ENCODE data around the gene GPN2.

Gene GPN2

GRCh38 chr1:26889551-26890466 lies at the start of gene GPN2:
GPN2 (minus strand) TSS chr1:26890283; CDS start chr1:26890096, 187 bp downstream.
- DNase-seq (ENCODE audit: low spot score): peak; percentile 79

GRCh38 chr1:26938659-26939025 lies 48.6 kb upstream of the GPN2 start:
- DNase-seq (ENCODE audit: low spot score): no peak

DNA sequence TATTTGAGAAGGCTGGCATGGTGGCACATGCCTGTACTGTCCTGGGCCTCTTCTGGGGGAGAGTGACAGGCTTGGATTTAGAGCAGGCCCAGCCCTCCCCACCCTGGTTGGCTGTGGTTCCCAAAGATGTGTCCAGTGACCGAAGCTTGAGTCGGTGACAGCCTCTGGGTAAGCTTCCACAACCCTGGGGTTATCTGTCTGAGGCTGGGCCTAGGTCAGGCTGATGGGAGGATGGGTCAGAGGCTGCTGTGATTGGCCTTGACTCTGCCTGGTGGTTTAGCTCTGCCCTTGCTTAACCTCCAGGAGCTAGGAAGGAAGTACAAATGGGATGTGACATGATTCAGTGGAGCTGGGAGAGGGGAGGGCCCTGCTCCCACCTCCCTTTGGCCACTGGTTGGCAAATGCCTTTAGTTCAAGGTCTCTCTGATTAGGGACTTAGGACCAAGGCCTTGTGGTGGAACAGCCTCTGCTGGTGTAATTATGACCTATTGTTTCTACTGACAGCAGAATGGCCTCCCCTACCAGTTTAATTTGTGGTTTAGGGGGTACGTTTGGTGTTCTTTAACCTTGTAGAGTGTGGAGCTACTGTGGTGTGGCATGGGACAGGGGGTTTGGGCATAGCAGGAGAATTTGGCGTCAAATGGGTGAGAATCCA lies 48.0 kb upstream of the GPN2 start:
- peak; percentile 30 for DNase-seq (ENCODE audit: low spot score)

GRCh38 chr1:26936823-26937222 lies 46.7 kb upstream of the GPN2 start:
- DNase-seq (ENCODE audit: low spot score): no peak

DNA sequence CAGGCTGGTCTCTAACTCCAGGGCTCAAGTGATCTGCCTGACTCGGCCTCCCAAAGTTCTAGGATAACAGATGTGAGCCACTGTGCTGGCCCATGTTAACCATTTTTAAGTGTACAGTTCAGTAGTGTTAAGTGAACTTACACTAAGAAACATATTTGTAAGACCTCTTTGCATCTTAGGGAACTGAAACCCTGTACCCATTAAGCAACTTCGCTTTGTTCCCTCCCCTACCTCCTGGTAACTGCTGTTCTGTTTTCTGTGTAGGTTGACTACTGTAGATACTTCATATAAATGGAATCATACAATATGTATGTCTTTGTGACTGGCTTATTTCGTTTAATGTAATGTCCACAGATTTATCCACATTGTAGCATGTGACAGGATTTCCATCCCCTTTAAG lies 42.4 kb upstream of the GPN2 start:
- no peak for DNase-seq (ENCODE audit: low spot score)

GRCh38 chr1:26923711-26924110 lies 33.6 kb upstream of the GPN2 start:
- DNase-seq (ENCODE audit: low spot score): peak; percentile 86

DNA sequence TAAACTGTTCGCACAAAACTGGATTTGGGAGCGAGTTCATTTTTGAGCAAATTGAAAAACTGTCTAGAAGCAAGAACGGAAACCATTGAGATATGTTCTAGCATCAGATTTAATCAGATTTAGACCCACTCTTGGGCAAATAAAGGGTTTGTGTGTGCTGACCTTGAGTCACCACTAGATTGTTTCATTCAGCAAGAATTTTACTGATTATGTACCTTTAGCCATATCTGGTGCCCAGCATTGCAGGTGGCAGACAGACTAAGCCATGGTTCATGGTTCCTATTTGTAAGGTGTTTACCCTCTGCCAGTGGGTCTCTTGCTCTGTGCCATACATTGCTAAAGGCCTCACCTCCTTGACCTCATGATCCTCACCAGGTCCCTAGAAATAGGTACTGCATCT lies 32.8 kb upstream of the GPN2 start:
- no peak for DNase-seq (ENCODE audit: low spot score)

DNA sequence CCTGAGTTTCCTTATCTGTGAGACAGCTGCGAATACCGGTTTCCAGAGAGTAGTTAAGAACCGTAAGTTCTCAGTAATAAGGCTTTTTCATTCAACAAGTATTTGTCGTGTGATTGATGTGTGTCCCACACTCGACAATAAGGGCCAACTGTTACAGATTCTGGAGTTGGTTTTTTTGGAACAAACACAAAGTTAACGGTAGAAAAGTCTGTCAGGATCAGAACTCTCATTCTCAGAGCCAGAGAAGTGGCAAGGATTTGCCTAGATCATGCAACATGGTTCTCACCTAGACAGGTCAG lies 32.3 kb upstream of the GPN2 start:
- DNase-seq (ENCODE audit: low spot score): no peak

- DNase-seq (ENCODE audit: low spot score): peak; percentile 94
Observed at GRCh38 chr1:26921540-26922430, 31.7 kb upstream of the GPN2 start, which contains the start of gene NUDC. NUDC (plus strand) TSS chr1:26921743; CDS start chr1:26921849, 106 bp downstream.

GRCh38 chr1:26921126-26921539 lies 31.1 kb upstream of the GPN2 start:
- DNase-seq (ENCODE audit: low spot score): no peak

- DNase-seq (ENCODE audit: low spot score): no peak
Observed at GRCh38 chr1:26915204-26915842, 25.2 kb upstream of the GPN2 start.

DNA sequence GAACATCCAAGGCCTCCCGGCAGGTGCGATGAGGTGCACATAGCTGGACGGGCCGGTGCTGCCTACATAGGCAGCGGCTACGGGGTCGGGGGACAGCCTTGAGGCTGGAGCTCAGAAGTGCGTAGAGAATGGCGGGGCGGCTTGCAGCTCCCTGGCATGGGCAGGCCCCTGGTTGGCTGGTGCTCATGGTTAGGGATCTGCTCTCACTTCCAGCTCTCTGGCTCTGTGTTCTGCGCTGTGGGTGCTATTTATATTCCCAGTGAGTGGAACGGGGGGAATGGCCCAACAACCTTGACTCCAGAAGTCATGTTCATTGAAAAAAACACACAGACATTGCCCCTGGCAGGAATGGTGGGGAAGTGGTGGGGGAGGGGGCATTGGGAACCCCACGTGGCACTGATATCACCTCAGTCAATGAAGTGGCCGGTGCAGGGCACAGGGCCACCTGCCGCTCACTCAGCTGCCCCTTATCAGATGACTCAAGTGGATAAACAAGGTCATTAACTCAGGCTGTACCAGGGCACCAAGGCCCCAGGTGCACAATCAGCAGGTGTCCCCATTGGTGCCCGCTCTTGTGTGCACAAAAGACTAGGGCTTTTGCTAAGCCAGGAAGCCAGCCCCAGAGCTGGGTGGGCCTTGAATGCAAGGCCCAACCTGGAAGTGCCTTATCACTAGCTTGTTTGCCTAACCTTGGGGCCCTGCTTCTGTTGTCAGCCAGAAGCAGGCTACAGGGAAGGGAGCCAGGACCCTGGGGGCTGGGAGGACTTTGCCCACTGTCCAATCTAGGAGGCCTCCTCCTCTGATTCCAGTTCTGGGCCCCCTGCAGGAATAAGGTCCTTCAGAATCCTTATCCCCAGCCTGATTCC lies 23.9 kb upstream of the GPN2 start, which contains the start of gene NR0B2:
NR0B2 (minus strand) TSS at position 222 of the 866 bp plus-strand sequence; CDS start at position 187, 35 bp downstream.
- DNase-seq (ENCODE audit: low spot score): no peak

DNA sequence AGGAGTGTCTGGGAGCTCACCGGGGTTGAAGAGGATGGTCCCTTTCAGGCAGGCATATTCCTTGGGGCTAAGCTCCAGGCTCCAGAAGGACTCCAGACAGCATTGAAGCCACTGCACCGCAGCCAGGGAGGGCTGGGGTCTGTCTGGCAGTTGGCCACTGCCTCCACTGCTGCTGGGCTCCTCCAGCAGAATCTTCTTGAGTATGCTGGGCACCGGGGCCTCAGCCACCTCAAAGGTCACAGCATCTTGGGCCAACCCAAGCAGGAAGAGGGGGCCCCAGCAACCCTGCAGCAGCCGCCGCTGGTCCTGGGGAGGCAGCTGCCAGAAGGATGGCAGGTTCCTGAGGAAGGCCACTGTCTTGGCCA lies 23.3 kb upstream of the GPN2 start:
- no peak for DNase-seq (ENCODE audit: low spot score)

DNA sequence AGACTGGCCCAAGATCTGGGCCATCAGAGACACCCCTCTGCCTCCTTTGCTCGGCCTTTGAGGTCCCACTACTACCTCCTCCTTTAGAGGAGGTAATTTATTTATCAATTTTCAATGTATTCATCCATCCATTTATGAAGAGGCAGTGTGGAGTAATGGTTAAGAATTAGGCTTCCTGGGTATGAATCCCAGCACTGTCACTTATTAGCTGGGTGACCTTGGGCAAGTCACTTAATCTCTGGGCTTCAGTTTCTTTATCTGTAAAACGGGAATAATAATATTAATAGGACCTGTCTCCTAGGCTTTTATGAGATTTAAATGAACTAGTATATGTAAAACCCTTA lies 22.0 kb upstream of the GPN2 start:
- no peak for DNase-seq (ENCODE audit: low spot score)

- DNase-seq (ENCODE audit: low spot score): no peak
Observed at GRCh38 chr1:26911399-26912146, 21.5 kb upstream of the GPN2 start.

GRCh38 chr1:26910343-26911160 lies 20.5 kb upstream of the GPN2 start:
- DNase-seq (ENCODE audit: low spot score): no peak

DNA sequence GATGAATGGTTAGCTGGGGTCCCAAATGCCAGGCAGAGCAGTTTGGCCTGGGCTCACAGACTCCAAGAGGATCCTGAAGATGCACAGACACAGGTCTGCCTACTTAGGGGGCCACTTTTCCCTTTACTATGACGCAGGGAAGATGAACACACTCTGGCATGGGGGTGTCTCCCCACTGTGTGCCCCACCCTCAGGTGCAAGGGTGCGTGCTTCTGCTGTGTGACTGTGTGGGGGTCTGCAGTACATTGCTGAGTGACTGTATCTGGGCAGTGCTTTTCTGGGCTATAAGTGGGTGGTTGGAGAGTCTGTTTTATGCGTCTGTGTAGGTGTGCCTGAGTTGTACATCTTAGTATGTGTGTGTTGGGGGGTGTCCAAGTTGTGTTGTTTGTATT lies 19.9 kb upstream of the GPN2 start:
- DNase-seq (ENCODE audit: low spot score): no peak

GRCh38 chr1:26907071-26907917 lies 17.2 kb upstream of the GPN2 start:
- DNase-seq (ENCODE audit: low spot score): peak; percentile 63
